Measurements from ENCODE around the gene CFAP58. TPM values are rescaled to one million over a fixed set of nuclear protein-coding genes. Genes with fewer than 3 reads are reported as not detected.

CFAP58 gene
- total RNA-seq, 1 donor from 2014 or later, result 1.1 TPM

- Histone ChIP-seq H3K36me3 (no peaks in the 10 kb centered on the region), H3K27me3 (ENCODE audit: low read depth) (no peaks in the 10 kb centered on the region), H3K27ac (no peak overlapping the region), H3K4me1 (no peaks in the 10 kb centered on the region), H3K4me3 (no peak overlapping the region), H3K9me3 (no peaks in the 10 kb centered on the region)
- DNase-seq (no peak), ATAC-seq (no peak)
- TF ChIP-seq, protein P1, sequence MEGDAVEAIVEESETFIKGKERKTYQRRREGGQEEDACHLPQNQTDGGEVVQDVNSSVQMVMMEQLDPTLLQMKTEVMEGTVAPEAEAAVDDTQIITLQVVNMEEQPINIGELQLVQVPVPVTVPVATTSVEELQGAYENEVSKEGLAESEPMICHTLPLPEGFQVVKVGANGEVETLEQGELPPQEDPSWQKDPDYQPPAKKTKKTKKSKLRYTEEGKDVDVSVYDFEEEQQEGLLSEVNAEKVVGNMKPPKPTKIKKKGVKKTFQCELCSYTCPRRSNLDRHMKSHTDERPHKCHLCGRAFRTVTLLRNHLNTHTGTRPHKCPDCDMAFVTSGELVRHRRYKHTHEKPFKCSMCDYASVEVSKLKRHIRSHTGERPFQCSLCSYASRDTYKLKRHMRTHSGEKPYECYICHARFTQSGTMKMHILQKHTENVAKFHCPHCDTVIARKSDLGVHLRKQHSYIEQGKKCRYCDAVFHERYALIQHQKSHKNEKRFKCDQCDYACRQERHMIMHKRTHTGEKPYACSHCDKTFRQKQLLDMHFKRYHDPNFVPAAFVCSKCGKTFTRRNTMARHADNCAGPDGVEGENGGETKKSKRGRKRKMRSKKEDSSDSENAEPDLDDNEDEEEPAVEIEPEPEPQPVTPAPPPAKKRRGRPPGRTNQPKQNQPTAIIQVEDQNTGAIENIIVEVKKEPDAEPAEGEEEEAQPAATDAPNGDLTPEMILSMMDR (IDR thresholded peaks at IDR 0.05), result no peak
- intact Hi-C loops (cut with DNase I), result no loop called here
These were observed 63.2 kb downstream of the CFAP58 start for GRCh38 chr10:104416851-104417250.

DNA sequence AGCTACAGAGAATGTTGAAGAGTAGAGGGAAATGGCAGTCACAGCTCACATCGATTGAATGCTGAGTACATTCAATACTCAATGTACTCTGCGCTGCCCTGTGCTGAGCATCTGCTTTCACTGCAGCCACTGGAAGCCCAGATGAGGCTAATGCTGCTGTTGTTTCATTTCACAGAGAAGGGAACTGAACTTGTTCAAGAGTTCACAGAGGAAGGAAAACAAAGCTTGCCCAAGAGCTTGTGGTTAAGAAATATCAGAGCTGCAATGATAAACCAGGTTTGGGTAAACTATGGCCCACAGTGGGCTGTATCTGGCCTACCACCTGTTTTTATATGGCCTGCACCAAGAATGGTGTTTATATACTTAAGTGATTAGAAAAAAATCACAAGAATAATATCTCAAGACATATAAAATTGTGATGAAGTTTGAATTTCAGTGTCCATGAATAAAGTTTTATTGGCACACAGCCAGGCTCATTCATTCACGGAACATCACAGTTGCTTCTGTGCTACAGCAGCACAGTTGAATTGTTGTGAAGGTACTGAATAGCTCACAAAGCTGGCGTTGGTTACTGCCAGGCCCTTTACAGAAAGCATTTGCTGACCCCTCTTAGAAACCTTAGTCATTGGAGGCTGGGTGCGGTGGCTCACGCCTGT is 64.1 kb downstream of the CFAP58 start:
- TF ChIP-seq, protein P1 (IDR thresholded peaks at IDR 0.05), result no peak
- Histone ChIP-seq H3K4me3 (no peak overlapping the region), H3K9me3 (no peaks in the 10 kb centered on the region), H3K27ac (no peak overlapping the region), H3K36me3 (no peaks in the 10 kb centered on the region), H3K27me3 (ENCODE audit: low read depth) (no peaks in the 10 kb centered on the region), H3K4me1 (no peaks in the 10 kb centered on the region)
- peak; percentile 37 to 67 for ATAC-seq
- intact Hi-C loops (cut with DNase I), result no loop called here
- no peak for DNase-seq

DNA sequence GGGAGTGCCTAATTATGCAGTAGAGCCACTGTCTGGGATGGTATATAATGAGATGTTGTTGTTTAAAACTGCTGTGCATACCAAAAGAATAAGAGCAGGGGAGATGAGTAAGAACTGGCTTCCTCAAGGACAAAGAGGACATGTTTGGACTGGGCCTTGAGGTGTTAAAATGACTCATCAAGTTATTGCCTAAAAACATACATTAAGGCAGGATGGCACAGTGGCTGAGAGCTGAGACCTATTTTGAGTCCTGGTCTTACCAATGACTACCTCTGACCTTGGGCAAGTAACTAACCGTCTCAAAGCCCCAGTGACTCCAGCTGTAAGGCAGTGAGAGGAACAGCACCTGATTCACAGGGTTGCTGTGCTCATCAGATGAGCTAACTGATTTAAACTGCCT is 71.1 kb downstream of the CFAP58 start:
- H3K27me3 ChIP-seq (ENCODE audit: low read depth), result no peaks in the 10 kb centered on the region
- ATAC-seq (no peak), DNase-seq (no peak)
- TF ChIP-seq, protein P1 (IDR thresholded peaks at IDR 0.05), result no peak
- no peak overlapping the region for H3K27ac ChIP-seq
- intact Hi-C loops (cut with DNase I), result no loop called here
- no peaks in the 10 kb centered on the region for H3K36me3 ChIP-seq
- H3K9me3 ChIP-seq, result no peaks in the 10 kb centered on the region
- no peak overlapping the region for H3K4me3 ChIP-seq
- no peaks in the 10 kb centered on the region for H3K4me1 ChIP-seq

DNA sequence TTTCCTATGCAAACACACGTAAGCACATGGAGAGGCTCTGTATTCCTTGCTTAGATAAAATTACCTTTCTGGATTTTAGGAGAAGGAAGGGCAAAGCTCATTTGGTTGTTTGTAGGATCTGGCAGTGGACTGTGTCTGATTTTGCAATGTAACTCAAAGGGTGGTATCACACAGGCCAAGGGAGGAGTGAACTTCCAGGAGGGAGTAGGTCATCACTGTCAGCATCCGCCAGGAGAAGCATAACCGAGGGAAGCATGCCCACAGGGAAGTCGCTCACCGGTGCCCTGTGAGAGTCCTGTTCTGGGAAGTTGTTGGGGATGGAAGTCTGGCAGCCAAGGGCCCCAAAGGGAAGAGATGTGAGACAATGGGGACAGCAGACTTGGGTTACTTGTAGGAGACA is 74.4 kb downstream of the CFAP58 start:
- no peak overlapping the region for H3K27ac ChIP-seq
- intact Hi-C loops (cut with DNase I), result no loop called here
- no peak overlapping the region for H3K4me3 ChIP-seq
- TF ChIP-seq, protein P1 (IDR thresholded peaks at IDR 0.05), result no peak
- ATAC-seq (no peak), DNase-seq (no peak)
- H3K9me3 ChIP-seq, result no peaks in the 10 kb centered on the region
- no peaks in the 10 kb centered on the region for H3K36me3 ChIP-seq
- no peaks in the 10 kb centered on the region for H3K4me1 ChIP-seq
- H3K27me3 ChIP-seq (ENCODE audit: low read depth), result no peaks in the 10 kb centered on the region

DNA sequence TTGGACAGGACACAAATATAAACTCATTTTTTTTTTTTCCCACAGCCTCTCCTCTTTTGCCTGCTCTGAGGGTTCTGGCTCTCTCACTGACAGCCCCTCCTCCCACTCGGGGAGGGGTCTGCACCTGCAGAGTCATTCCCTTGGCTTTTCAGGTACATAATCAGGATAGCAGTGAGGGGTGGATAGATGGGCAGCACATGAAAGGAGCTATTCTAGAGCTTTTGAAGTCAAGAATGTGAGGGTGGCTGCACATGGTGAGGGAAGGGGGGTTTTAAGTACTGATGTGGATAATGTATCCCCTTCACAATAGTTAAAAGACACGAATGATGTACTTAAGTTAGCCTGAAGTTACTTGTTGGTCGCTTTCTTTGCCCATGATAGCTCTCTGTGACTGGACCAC is 76.2 kb downstream of the CFAP58 start:
- Histone ChIP-seq H3K27me3 (ENCODE audit: low read depth) (no peaks in the 10 kb centered on the region), H3K27ac (no peak overlapping the region), H3K4me1 (no peaks in the 10 kb centered on the region), H3K36me3 (no peaks in the 10 kb centered on the region), H3K4me3 (no peak overlapping the region), H3K9me3 (no peaks in the 10 kb centered on the region)
- ATAC-seq (no peak), DNase-seq (no peak)
- TF ChIP-seq, protein P1 (IDR thresholded peaks at IDR 0.05), result no peak
- intact Hi-C loops (cut with DNase I), result no loop called here

All from lower lobe of right lung (tissue), 2 donors.